Sigmoid colon (tissue), 4 donors: ENCODE data around the gene EEA1.

Experiments
- EP300 ChIP-seq, 4 donors: sonication (generic); formaldehyde crosslinking; IDR thresholded peaks; one replicate each; pipeline ENCODE4 v1.6.1; 2017; ENCODE audit warnings: antibody characterized with exemption in 4 of 4
- TF ChIP-seq, protein P1 (sequence below), 4 experiments: fragments of 450-650 bp in 3 of 4; fragments of 200-600 bp in 1 of 4; IDR thresholded peaks; one replicate each; pipeline ENCODE4 v1.5.1; 2016 to 2019; ENCODE audit warnings: antibody characterized with exemption in 4 of 4, mild to moderate bottlenecking in 3 of 4, moderate library complexity in 2 of 4

DNA sequence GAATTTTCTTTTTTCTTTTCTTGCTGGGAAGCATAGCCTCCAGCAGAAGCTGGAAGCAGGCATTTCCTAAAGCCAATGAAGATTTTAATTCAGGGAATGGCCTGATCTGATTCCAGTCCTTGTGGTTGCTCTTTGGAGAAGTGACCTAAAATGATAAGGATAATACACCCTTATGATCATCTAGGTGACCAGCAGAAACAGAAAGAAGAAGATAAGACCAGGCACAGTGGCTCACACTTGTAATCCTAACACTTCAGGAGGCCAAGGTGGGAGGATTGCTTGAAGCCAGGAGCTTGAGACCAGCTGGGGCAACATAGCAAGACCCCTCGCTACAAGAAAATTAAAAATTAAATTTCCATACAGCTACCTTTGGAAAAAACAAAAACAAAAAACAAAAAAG is 51.2 kb downstream of the EEA1 start:
- TF ChIP-seq, protein P1, sequence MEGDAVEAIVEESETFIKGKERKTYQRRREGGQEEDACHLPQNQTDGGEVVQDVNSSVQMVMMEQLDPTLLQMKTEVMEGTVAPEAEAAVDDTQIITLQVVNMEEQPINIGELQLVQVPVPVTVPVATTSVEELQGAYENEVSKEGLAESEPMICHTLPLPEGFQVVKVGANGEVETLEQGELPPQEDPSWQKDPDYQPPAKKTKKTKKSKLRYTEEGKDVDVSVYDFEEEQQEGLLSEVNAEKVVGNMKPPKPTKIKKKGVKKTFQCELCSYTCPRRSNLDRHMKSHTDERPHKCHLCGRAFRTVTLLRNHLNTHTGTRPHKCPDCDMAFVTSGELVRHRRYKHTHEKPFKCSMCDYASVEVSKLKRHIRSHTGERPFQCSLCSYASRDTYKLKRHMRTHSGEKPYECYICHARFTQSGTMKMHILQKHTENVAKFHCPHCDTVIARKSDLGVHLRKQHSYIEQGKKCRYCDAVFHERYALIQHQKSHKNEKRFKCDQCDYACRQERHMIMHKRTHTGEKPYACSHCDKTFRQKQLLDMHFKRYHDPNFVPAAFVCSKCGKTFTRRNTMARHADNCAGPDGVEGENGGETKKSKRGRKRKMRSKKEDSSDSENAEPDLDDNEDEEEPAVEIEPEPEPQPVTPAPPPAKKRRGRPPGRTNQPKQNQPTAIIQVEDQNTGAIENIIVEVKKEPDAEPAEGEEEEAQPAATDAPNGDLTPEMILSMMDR (IDR thresholded peaks at IDR 0.05), result no peak
- no peak for TF ChIP-seq EP300 (IDR thresholded peaks at IDR 0.05)
